Right lobe of liver (tissue), 6 donors: ENCODE data around the gene KRTAP17-1. TPM values are rescaled to one million over a fixed set of nuclear protein-coding genes. Genes with fewer than 3 reads are reported as not detected.

Experiments used
- ATAC-seq, 4 donors: fragments of 200-7000 bp; cut with Tn5 transposase; one replicate each; pipeline ENCODE4 v1.9.1; 2020; ENCODE audit warnings: mild to moderate bottlenecking in 4 of 4, moderate library complexity in 4 of 4
- DNase-seq, 3 donors: peaks; one replicate each; pipeline ENCODE4 v3.0.0-alpha.2; 2020
- H3K27ac ChIP-seq, 3 donors: fragments of 200-600 bp; one replicate each; pipeline ENCODE4 v1.8.0; 2022
- H3K27me3 ChIP-seq, 2 donors: fragments of 200-600 bp; one replicate each; pipeline ENCODE4 v1.8.0; 2022
- H3K36me3 ChIP-seq, 4 donors: fragments of 200-600 bp; sonication (generic) in 1 of 4; one replicate each; pipeline versions ENCODE4 v1.5.1 to v1.8.0; 2017 to 2022; ENCODE audit warnings: control low read depth in 1 of 4
- H3K4me1 ChIP-seq, 4 donors: fragments of 200-600 bp; sonication (generic) in 1 of 4; one replicate each; pipeline versions ENCODE4 v1.5.1 to v1.8.0; 2017 to 2022; ENCODE audit warnings: control low read depth in 1 of 4
- H3K4me3 ChIP-seq, 3 donors: fragments of 200-600 bp; one replicate each; pipeline ENCODE4 v1.8.0; 2022
- H3K9me3 ChIP-seq, 4 donors: fragments of 200-600 bp; sonication (generic) in 1 of 4; one replicate each; pipeline versions ENCODE4 v1.5.1 to v1.8.0; 2017 to 2022; ENCODE audit warnings: control low read depth in 1 of 4
- CTCF ChIP-seq, 4 donors: fragments of 200-600 bp in 3 of 4; fragments of 450-650 bp in 1 of 4; IDR thresholded peaks; one replicate each; pipeline versions ENCODE4 v1.5.1 to v1.8.0; 2016 to 2022; ENCODE audit warnings: antibody characterized with exemption in 4 of 4, mild to moderate bottlenecking in 2 of 4
- POLR2A ChIP-seq: fragments of 450-650 bp; IDR thresholded peaks from one replicate; pipeline ENCODE4 v1.6.1; 2017; ENCODE audit warnings: antibody characterized with exemption, mild to moderate bottlenecking
- WGBS: methylation state at CpG from one replicate; pipeline ENCODE4 v1.1.6; 2018; ENCODE audit warnings: low coverage, low lambda C conversion rate; ENCODE audit not compliant: insufficient coverage; ENCODE audit errors: missing lambda C conversion rate; 5-methylcytosine and 5-hydroxymethylcytosine counted together
- intact Hi-C, 2 donors: fragments of 100-400 bp; cut with DNase I; formaldehyde crosslinking; loops; one replicate each; pipeline versions ENCODE4 v1.11.2 to v1.14.1; 2022
- total RNA-seq, 6 experiments: library from RNA; depleted of rRNA in 2 of 6; stranded (reverse); fragments of >200 nt in 2 of 6; fragmentation: NEBNext Ultra II Directional in 3 of 6; extraction: Animal tissue kit (Norgen Biotek cat#: 25700) in 3 of 6; gene quantifications; one replicate each; pipeline versions ENCODE4 v1.1.0 to v1.2.4, GENCODE V29; 2016 to 2023
- donor health status: DM: no; HTN: yes; CAD: no.
- donor health status: DM: no; HTN: no; CAD: no.
- donor health status: DM: no; HTN: no; CAD: no.
- donor health status: DM: no; HTN: yes; CAD: no.
- donor health status: DM: no; HTN: yes; CAD: no.

The KRTAP17-1 gene
- total RNA-seq, 6 experiments from 2014 or later: not detected

- H3K27me3 ChIP-seq: no peaks in the 10 kb centered on the region
- 36% methylated on average over 2 of the region's 4 CpGs for WGBS
- DNase-seq (no peak), ATAC-seq (no peak)
- TF ChIP-seq POLR2A: no peak
- no peak for TF ChIP-seq CTCF (IDR thresholded peaks at IDR 0.05)
- no peaks in the 10 kb centered on the region for H3K36me3 ChIP-seq
- intact Hi-C loops: no loop called here
- no peak overlapping the region for H3K27ac ChIP-seq
- H3K4me3 ChIP-seq: no peak overlapping the region
- no peaks in the 10 kb centered on the region for H3K9me3 ChIP-seq
- H3K4me1 ChIP-seq: no peaks in the 10 kb centered on the region
Observed at GRCh38 chr17:41302981-41303380, 12.5 kb downstream of the KRTAP17-1 start.

GRCh38 chr17:41301916-41302901 lies 13.3 kb downstream of the KRTAP17-1 start, which contains the start of gene KRTAP29-1:
KRTAP29-1 (minus strand) TSS chr17:41302851; CDS start chr17:41302851, 0 bp downstream.
- no peaks in the 10 kb centered on the region for H3K27me3 ChIP-seq
- TF ChIP-seq POLR2A (no peak), CTCF (IDR thresholded peaks at IDR 0.05) (no peak)
- no peak within 1 kb of the TSS for H3K27ac ChIP-seq
- intact Hi-C loops: no loop called here
- H3K9me3 ChIP-seq: no peaks in the 10 kb centered on the region
- no peaks in the 10 kb centered on the region for H3K36me3 ChIP-seq
- DNase-seq (no peak), ATAC-seq (no peak)
- no peak within 1 kb of the TSS for H3K4me3 ChIP-seq
- H3K4me1 ChIP-seq: no peaks in the 10 kb centered on the region
- WGBS: 44% methylated on average over 7 of the region's 11 CpGs

GRCh38 chr17:41301204-41301790 lies 14.2 kb downstream of the KRTAP17-1 start:
- 51% methylated on average over 5 of the region's 5 CpGs for WGBS
- Histone ChIP-seq H3K36me3 (no peaks in the 10 kb centered on the region), H3K4me3 (no peak overlapping the region), H3K9me3 (no peaks in the 10 kb centered on the region), H3K27ac (no peak overlapping the region), H3K27me3 (no peaks in the 10 kb centered on the region), H3K4me1 (no peaks in the 10 kb centered on the region)
- intact Hi-C loops: no loop called here
- TF ChIP-seq CTCF (IDR thresholded peaks at IDR 0.05): no peak
- no peak for TF ChIP-seq POLR2A
- DNase-seq (no peak), ATAC-seq (no peak)

- Histone ChIP-seq H3K9me3 (no peaks in the 10 kb centered on the region), H3K27me3 (no peaks in the 10 kb centered on the region), H3K27ac (no peak overlapping the region), H3K4me3 (no peak overlapping the region), H3K36me3 (no peaks in the 10 kb centered on the region), H3K4me1 (no peaks in the 10 kb centered on the region)
- 68% methylated on average over 8 of the region's 20 CpGs for WGBS
- DNase-seq: no peak
- ATAC-seq: no peak
- TF ChIP-seq CTCF (IDR thresholded peaks at IDR 0.05): no peak
- intact Hi-C loops: no loop called here
Observed at GRCh38 chr17:41298458-41299135, 16.9 kb downstream of the KRTAP17-1 start.
